Activated T-helper 2 cell treated with anti-CD3 and anti-CD28 coated beads, Interferon-gamma antibody, Interleukin-2, Interleukin-4, amounts not matched to agents 10 μg/mL and 5 μg/mL and 100 μg/mL, durations not matched to agents 14 hours and 24 hours and 36 hours (primary cell): ENCODE measurements around the gene FXYD3. TPM values are rescaled to one million over a fixed set of nuclear protein-coding genes. Genes with fewer than 3 reads are reported as not detected.

Experiments used
- DNase-seq: peaks from one replicate; pipeline ENCODE4 v3.0.0; 2021; ENCODE audit warnings: low spot score
- H3K27ac Mint-ChIP-seq: one replicate; pipeline ENCODE4 v1.8.0; 2021; ENCODE audit warnings: mixed read lengths
- H3K27me3 Mint-ChIP-seq: one replicate; pipeline ENCODE4 v1.8.0; 2021; ENCODE audit warnings: low read depth, mixed read lengths
- H3K36me3 Mint-ChIP-seq: one replicate; pipeline ENCODE4 v1.8.0; 2021; ENCODE audit warnings: low read depth, mixed read lengths
- H3K4me1 Mint-ChIP-seq: one replicate; pipeline ENCODE4 v1.8.0; 2021; ENCODE audit warnings: low read depth, mixed read lengths
- H3K4me3 Mint-ChIP-seq: one replicate; pipeline ENCODE4 v1.8.0; 2021; ENCODE audit warnings: low read depth, mild to moderate bottlenecking, moderate library complexity, mixed read lengths
- H3K9me3 Mint-ChIP-seq: one replicate; pipeline ENCODE4 v1.8.0; 2021; ENCODE audit warnings: mixed read lengths
- intact Hi-C: fragments of 100-400 bp; cut with micrococcal nuclease; formaldehyde crosslinking; loops from one replicate; pipeline ENCODE4 v1.15.1; 2023
- total RNA-seq: library from RNA; stranded (reverse); gene quantifications from 2 replicates; pipeline ENCODE4 v1.2.3, GENCODE V29; 2022

Gene FXYD3
- total RNA-seq, 1 donor from 2014 or later: not detected

DNA sequence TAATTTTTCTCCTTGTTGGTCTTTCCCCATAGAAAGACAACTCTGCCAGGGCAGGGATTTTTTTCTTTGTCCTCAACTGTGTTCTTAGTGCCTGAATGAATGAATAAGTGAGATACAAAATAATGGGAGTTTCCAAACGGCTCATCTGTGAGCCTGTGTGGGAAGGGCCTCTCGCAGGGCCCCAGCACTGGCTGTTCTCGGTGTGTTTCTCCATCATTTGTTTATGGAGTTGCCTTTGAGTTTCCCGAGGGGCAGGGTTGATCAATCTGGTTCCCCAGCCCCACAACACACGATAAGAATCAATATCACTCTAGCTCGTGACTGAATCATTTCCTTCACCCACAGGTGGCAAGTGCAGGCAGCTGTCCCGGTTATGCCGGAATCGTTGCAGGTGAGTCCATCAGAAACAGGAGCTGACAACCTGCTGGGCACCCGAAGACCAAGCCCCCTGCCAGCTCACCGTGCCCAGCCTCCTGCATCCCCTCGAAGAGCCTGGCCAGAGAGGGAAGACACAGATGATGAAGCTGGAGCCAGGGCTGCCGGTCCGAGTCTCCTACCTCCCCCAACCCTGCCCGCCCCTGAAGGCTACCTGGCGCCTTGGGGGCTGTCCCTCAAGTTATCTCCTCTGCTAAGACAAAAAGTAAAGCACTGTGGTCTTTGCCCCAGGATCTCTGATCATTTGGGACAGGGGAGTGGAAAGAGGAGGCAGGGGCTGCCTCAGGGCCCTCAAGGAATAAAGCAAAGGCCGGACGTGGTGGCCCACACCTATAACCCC, 53.8 kb downstream of the FXYD3 start:
- Mint-ChIP-seq H3K9me3 (peaks cover 23% of the 10 kb centered on the region), H3K27ac (peak overlapping the region; percentile 49), H3K36me3 (peaks cover 89% of the 10 kb centered on the region), H3K4me1 (peaks cover 30% of the 10 kb centered on the region), H3K27me3 (no peaks in the 10 kb centered on the region), H3K4me3 (no peak overlapping the region)
- no peak for DNase-seq
- intact Hi-C loops: no loop called here

DNA sequence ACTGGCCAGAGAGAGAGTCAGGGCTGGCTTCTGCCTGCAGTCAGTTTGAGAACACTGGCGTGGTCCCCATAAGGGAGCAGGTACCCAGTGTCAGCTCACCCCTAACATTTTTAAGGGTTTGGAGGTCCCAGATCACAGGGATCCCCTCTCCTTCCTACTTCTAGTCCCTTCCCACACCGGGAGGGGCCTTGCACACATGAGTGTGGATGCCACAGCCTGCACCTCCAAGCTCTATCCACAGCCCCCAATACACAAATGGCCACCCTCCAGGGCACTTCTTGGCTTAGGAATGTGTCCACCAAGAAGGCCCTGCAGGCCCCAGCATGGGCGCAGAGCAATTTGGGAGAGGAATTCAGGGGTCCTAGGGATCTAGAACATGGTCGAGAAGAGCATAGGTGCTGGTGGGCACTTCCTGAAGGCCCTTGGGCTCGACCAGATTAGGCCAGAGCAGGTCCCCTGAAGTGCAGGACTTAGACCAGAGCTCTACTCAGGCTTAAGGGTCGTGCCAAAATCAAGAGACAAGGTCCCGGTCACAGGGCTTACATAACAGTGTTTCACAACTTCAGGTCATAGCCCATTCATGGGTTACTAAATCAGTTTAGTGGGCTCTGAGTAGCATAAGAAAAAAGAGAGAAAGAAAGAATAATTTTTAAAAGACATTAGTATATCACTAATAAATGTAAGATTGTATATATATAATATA, 54.9 kb downstream of the FXYD3 start:
- Mint-ChIP-seq H3K4me1 (peaks cover 33% of the 10 kb centered on the region), H3K4me3 (no peak overlapping the region), H3K27me3 (no peaks in the 10 kb centered on the region), H3K27ac (no peak overlapping the region), H3K9me3 (peaks cover 13% of the 10 kb centered on the region), H3K36me3 (peaks cover 78% of the 10 kb centered on the region)
- intact Hi-C loops: no loop called here
- DNase-seq: no peak

DNA sequence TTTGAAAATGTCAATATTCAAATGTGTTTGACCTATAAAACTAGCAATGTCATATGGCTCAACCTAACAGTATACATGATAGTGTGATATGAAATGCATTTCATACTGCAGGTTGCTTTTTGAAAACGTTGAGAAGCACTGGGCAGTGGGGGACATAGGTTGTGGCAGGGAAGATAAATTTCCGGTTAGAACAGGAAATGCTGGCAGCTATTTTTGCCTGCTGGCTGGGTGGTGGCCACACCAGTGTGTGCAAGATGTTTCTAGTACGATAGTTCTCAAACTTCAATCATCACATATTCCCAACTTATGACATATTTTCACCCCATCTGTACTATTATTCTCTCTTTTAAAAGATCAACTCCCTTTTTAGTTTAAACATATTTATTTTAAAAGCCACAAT, 56.1 kb downstream of the FXYD3 start:
- H3K27me3 Mint-ChIP-seq: no peaks in the 10 kb centered on the region
- H3K9me3 Mint-ChIP-seq: peaks cover 1% of the 10 kb centered on the region
- intact Hi-C loops: no loop called here
- H3K4me3 Mint-ChIP-seq: no peak overlapping the region
- no peak for DNase-seq
- peak overlapping the region; percentile 17 for H3K27ac Mint-ChIP-seq
- peaks cover 29% of the 10 kb centered on the region for H3K4me1 Mint-ChIP-seq
- H3K36me3 Mint-ChIP-seq: peaks cover 66% of the 10 kb centered on the region

Other genes with a start within 250 kb of the FXYD3 start
- 3.3 and 3.5 TPM in 2 replicates for gene ZNF30, start 188.9 kb upstream of the FXYD3 start, total RNA-seq
- 9.9 and 10.0 TPM in 2 replicates for gene ZNF792, start 151.6 kb upstream of the FXYD3 start, total RNA-seq
- gene GRAMD1A, start 115.5 kb upstream of the FXYD3 start, total RNA-seq: 260 TPM in 2 replicates
- gene SCN1B, start 85.4 kb upstream of the FXYD3 start, total RNA-seq: 2.7 and 3.6 TPM in 2 replicates
- gene HPN, start 74.1 kb upstream of the FXYD3 start, total RNA-seq: 0.07 and 0.11 TPM in 2 replicates
- 0.27 TPM in 1 of 2 replicates, not detected in the other for gene LGI4, start 19.2 kb downstream of the FXYD3 start, total RNA-seq
- 0.71 TPM in 1 of 2 replicates, not detected in the other for gene FXYD1, start 23.0 kb downstream of the FXYD3 start, total RNA-seq
- gene FXYD7, start 27.4 kb downstream of the FXYD3 start, total RNA-seq: 0.28 TPM in 1 of 2 replicates, not detected in the other
- 257 and 271 TPM in 2 replicates for gene FXYD5, start 38.9 kb downstream of the FXYD3 start, total RNA-seq
- not detected in 2 replicates for gene FAM187B, start 112.9 kb downstream of the FXYD3 start, total RNA-seq
- gene LSR, start 133.2 kb downstream of the FXYD3 start, total RNA-seq: 0.30 and 1.0 TPM in 2 replicates
- gene USF2, start 153.1 kb downstream of the FXYD3 start, total RNA-seq: 135 and 142 TPM in 2 replicates
- gene HAMP, start 166.7 kb downstream of the FXYD3 start, total RNA-seq: 0.25 and 0.37 TPM in 2 replicates
- 0.32 and 0.37 TPM in 2 replicates for gene MAG, start 176.3 kb downstream of the FXYD3 start, total RNA-seq
- gene CD22, start 213.4 kb downstream of the FXYD3 start, total RNA-seq: 4.0 and 5.5 TPM in 2 replicates
- 0.09 and 0.21 TPM in 2 replicates for gene FFAR1, start 232.1 kb downstream of the FXYD3 start, total RNA-seq
- gene FFAR3, start 242.6 kb downstream of the FXYD3 start, total RNA-seq: 0.92 and 1.2 TPM in 2 replicates